NB4 (cell line): ENCODE measurements around the gene GNAT3.

Experiments
- DNase-seq: peaks from one replicate; pipeline ENCODE4 v3.0.0; 2010; ENCODE audit warnings: low read depth
- H3K4me3 ChIP-seq: one replicate; pipeline ENCODE4 v1.5.1; 2011; ENCODE audit warnings: mild to moderate bottlenecking, low read depth, low read length, moderate library complexity
- MYC ChIP-seq: IDR thresholded peaks from 2 replicates; pipeline ENCODE4 v1.6.1; 2011; ENCODE audit warnings: low read depth, low read length
- POLR2A ChIP-seq: IDR thresholded peaks from 2 replicates; pipeline ENCODE4 v1.6.1; 2011; ENCODE audit warnings: mild to moderate bottlenecking; ENCODE audit not compliant: insufficient read length; ENCODE audit errors: extremely low read depth
- TF ChIP-seq, protein P1 (sequence below): IDR thresholded peaks from 2 replicates; pipeline ENCODE4 v1.6.1; 2011; ENCODE audit warnings: low read depth, low read length
- TF ChIP-seq, protein P2 (sequence below): IDR thresholded peaks from one replicate; pipeline ENCODE4 v1.5.1; 2012; ENCODE audit warnings: low read depth, low read length

GNAT3 gene

DNA sequence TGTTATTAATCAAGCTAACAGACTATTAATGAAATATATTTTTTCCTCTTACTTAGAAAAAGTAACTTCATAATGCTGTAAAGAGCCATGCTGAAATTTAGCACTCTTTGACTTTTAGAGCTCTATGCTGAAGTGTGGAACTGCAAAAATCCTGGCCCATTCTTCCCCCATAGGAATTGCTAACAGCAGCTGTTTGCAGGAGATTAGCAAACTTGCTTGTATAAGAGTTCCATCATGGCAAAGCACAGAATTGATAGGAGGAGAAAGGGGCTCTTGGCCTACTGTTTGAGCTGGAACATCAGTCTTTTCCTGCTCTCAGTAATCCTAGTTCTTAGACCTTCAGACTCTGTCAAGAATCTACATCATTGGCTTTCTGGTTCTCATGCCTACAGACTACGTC lies 18.3 kb upstream of the GNAT3 start:
- no peak overlapping the region for H3K4me3 ChIP-seq
- no peak for DNase-seq
- TF ChIP-seq, protein P1, sequence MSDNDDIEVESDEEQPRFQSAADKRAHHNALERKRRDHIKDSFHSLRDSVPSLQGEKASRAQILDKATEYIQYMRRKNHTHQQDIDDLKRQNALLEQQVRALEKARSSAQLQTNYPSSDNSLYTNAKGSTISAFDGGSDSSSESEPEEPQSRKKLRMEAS: no peak
- TF ChIP-seq, protein P2, sequence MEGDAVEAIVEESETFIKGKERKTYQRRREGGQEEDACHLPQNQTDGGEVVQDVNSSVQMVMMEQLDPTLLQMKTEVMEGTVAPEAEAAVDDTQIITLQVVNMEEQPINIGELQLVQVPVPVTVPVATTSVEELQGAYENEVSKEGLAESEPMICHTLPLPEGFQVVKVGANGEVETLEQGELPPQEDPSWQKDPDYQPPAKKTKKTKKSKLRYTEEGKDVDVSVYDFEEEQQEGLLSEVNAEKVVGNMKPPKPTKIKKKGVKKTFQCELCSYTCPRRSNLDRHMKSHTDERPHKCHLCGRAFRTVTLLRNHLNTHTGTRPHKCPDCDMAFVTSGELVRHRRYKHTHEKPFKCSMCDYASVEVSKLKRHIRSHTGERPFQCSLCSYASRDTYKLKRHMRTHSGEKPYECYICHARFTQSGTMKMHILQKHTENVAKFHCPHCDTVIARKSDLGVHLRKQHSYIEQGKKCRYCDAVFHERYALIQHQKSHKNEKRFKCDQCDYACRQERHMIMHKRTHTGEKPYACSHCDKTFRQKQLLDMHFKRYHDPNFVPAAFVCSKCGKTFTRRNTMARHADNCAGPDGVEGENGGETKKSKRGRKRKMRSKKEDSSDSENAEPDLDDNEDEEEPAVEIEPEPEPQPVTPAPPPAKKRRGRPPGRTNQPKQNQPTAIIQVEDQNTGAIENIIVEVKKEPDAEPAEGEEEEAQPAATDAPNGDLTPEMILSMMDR: no peak
- TF ChIP-seq POLR2A (no peak), MYC (no peak)

DNA sequence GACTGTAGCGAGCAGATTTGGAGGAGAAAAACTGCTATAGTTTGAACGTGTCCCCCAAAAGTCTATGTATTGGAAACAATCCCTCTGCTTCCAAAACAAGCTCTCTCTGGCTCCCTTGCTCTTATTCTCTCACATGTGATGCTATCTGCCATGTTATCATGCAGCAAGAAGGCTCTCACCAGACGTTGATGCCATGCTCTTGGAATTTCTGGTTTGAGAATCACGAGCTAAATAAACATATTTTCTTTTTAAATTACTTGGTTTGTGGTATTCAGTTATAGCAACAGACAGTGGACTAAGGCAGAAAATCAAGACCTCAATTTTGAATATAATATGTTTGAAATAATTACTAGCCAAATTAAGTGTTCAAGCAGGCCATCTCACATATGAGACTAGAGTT lies 17.5 kb upstream of the GNAT3 start:
- no peak for DNase-seq
- H3K4me3 ChIP-seq: no peak overlapping the region
- TF ChIP-seq POLR2A: no peak

DNA sequence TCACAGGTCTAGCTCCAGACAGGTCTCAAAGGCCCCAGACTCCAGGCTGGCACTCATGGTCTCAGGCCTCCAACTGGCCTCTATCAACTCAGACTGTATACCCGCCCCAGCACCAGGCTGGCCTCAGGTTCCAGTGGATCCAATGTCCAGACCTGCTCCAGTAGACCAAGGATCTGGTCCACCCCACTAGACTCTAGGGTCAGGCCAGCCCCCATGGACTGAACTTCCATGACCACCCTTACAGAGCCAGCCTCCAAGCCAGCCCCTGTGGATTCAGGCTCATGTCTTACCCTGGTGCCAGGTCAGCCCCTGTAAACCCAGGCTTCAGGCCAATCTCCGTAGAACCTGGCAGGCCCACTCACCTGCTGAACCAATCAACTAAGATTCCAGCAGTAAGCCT lies 16.8 kb upstream of the GNAT3 start:
- TF ChIP-seq, protein P2: no peak
- TF ChIP-seq MYC (no peak), POLR2A (no peak)
- TF ChIP-seq, protein P1: no peak
- DNase-seq: no peak
- no peak overlapping the region for H3K4me3 ChIP-seq

DNA sequence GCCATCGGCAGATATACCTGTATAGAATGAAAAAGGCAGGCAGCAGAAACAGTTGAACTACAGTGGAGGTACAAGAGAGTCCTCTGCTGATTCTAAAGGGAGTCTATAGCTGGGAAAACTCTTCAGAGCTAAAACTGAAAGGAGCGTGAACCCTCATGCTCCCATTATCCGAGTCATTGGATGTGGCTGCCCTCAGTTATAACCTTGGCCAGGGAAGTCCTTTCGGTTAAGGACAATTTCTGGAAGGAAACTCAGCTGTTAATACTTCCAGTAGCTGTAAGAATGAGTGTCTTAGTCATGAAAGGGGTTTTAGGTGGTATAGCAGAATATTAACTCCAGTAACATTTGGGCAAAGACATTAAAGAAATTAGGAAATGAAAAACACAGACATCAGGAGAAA lies 14.6 kb upstream of the GNAT3 start:
- no peak overlapping the region for H3K4me3 ChIP-seq
- no peak for DNase-seq
- TF ChIP-seq, protein P1: no peak
- TF ChIP-seq POLR2A: no peak
- TF ChIP-seq, protein P2: no peak
- TF ChIP-seq MYC: no peak

DNA sequence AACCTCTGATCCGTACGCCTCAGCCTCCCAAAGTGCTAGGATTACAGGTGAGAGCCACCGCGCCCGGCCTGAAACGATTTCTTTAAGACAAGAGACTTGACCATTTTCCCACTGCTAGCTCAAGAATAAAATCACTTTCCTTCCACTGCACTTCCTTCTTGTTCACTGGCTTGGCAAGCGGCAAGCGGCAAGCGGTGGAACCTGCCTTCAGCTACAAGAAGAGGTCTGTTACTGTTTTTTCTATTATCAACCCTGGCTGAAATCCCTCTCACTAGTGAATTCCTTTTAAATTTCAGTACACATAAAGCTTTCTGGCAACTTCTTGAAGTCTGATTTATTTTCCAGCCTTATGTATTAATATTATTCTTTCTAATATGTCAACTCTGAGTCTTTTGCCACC lies 12.8 kb upstream of the GNAT3 start:
- no peak overlapping the region for H3K4me3 ChIP-seq
- no peak for DNase-seq
- TF ChIP-seq, protein P1: no peak
- TF ChIP-seq MYC: no peak
- no peak for TF ChIP-seq POLR2A
- TF ChIP-seq, protein P2: no peak

DNA sequence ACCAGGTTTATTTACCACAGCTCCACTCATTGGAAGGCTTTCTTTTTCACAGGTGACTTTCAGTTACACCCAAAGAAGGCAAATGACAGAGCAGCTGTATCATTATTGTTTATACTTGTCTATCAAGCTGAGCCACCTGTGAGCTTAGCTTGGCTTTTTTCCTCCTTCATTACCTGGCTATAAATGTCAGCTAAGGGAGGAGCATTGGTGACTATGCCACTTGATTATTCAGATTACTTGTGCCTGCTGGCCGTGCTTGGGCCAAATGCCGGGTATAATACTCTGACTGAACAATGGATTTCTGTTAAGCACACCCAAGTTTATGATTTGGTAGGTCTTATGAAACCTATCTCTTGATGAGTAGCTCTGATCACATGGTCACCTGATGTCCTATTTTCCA lies 9.9 kb upstream of the GNAT3 start:
- DNase-seq: no peak
- TF ChIP-seq, protein P1: no peak
- TF ChIP-seq MYC (no peak), POLR2A (no peak)
- TF ChIP-seq, protein P2: no peak
- H3K4me3 ChIP-seq: no peak overlapping the region
